OCI-M1 (cell line): ENCODE results near the gene CXCR6.
A peak's percentile ranks its signal among the peaks of the same experiment; 100 is the strongest.

Source experiments
- DNase-seq: peaks from one replicate; lab custom pipeline; 2025; lab: John Stamatoyannopoulos, UW

Gene CXCR6

DNA sequence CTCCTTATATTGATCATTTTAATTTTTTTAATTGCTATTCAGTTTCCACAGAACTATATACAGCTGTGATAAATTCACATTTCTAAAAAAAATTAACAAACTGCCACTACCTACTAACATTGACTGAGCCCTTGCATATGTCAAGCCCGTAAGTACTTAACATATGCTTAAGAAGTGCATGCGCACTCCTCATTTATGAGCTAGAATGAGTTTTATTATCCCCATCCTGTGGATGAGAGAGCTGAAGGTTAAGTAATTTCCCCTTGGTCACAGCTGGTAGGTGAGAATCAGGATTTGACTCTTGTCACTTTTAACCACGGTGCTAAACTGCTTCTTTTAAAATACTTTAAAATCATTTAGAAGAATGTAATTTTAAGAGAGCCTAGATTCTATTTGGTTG lies 25.9 kb downstream of the CXCR6 start:
- no peak for DNase-seq

DNA sequence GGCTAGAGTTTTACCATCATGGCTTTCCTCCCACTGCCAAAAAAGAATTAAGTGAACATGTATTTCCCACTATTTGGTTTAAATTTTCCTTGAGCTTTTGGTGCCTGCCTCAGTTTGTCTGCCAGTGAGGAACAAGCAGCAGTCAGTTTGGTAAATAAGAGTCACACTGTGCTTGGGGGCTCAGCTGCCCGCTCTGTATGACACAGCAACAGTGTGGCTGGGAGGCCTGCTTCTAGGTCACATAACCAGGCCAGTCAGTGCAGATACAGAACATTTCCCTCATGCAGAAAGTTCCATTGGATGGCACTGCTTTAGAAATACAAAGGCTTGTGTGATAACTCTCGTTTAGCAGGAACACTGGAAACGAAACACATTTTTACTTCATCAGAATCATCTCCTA lies 26.7 kb downstream of the CXCR6 start:
- no peak for DNase-seq

DNA sequence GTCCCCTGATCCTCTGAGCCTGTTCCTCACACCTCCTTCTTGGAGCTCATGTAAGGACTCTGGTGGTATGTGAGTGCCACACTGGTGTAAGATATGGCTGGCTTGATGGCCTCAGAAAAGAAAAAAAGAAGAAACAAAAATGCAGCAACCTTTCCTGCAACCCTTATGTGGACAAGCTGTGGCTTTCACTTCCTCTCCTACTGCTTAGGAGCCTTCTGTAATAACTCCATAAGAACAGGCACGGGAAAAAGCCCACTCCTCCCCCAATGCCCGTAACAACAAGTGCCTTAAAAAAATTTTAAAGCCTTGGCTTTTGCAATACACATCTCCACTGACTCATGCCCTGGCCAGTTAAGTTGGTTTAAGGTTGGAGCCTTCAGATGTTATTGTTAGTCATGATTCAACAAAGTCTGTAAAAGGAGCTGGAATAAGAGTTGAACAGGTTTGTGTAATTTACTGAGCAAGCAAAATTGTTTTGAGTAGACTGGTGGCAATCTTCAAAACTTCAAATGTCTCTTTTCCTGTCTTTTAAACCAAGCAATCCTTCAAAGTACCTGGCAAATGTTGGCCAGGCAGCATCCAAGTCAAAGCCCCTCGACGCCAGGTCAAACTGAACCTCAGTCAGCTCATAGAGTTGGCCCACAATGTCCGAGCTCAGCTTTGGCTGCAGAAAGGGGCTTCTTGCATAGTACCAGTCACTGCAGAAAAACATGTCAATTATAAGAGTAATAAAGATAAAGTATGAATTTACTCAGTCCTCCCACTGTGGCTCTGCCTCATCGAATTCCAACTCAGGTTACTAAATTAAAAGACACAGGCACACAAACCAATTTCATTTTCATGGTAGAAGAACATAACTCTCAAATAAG lies 29.5 kb downstream of the CXCR6 start:
- no peak for DNase-seq

DNA sequence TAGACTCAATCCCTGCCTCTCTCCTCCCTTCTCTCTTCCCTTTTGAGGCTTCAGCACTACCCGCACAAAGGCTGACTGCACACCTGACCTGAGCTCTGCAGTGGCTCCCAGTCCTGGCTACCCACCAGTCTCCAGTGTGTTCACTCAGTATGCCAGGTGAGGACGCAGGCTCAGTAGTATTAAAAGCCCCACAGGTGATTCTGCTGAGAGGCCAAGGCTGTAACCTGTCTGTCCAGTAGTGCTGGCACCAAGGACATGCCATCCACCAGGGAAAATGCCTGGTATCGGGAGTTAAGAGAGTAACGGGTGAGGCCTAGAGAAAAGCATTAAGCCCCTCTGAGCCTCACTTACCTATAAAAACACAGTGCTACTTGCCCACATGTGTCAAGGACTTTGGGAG lies 31.4 kb downstream of the CXCR6 start:
- DNase-seq: no peak

DNA sequence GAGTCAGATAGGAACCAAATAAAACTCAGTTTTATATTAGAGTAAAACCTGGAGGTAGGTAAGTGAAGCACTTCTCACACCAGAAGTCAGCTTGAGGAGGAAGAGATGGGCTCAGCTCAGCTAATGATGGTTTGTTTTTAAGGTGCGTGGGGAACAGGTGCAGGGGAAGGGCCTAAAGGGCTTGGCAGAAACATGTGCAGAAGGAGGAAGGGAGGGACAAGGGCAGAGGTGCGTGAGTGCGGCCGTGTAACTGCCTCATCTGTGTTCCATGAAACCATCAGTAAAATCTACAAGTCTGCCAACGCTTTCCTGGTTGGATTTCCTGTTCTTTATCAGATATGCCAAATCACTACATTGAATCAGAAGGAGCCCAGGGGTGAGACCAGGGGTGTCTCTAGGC lies 32.4 kb downstream of the CXCR6 start:
- no peak for DNase-seq

DNA sequence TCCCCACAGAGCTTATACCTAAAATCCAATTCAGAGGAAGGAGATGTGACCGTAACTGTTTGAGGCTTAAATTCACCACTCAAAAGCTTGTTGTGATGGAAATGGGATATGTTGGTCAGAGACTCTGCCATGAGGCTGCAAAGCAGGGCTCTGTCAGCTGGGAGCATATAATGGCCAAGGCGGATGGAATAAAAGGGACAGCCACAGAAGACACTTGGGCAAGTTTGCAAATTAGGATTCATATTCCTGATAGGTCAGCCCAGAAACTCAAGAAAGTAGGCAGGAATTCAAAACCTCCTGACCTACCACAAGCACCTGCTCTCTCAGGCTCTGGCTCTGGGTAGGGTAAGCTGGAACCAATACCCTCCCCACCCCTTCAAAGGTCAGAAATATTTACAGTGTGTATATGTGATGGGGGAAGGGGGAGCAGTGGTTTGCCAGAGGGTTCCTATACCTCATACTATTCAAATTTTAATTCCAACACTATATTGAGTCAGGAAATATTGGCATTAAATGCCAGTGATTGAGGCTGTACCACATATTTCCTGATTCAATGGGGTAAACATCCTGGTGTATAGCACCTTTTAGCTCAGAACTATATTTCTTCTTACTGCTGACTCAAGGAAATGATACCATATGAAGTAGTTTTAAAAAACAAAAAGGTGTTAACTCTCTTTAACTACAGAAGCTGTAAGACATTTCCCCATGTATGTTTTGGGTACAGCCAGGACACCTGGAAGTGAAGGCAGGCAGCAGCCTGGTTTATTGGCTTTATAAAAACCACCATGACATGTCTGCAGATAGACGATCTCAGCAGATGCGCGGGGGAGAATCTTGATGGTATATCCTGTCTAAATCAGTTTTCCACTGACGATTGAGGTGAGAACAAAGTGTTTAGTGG lies 33.2 kb downstream of the CXCR6 start:
- no peak for DNase-seq

DNA sequence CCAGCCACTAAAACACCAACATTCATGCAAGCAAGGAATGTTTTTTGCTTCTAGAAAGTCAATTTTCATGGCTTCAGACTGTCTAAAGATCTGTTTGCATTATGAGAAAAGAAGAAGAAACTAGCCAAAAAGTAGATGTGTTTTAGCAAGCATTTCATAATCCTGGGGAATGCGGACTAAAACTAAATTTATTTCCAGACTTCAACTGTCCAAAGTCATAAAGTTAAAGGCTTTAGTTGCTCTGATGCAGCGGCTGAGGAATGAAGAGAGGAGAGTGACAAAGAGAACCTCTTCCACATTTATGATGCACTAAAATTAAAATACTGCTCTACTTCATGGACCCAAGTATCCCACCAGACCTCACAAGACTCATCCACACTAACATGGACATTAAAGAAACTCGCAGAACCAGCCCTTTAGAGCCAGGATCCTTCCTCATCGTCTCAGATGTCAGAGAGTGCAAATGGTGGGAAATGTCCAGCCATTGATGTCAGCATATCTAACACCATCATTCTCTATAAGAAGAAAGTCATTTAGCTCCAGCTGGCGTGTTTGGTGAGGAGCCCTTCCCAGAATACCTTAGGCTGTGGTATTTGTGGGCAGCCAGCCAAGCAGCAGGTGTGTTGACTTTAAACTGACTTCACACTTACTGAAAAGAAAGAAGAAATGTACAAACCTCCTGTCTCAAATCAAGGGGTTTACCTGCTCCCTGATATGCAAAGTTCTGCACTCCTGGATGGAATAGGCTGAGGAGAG lies 34.9 kb downstream of the CXCR6 start:
- DNase-seq: no peak

DNA sequence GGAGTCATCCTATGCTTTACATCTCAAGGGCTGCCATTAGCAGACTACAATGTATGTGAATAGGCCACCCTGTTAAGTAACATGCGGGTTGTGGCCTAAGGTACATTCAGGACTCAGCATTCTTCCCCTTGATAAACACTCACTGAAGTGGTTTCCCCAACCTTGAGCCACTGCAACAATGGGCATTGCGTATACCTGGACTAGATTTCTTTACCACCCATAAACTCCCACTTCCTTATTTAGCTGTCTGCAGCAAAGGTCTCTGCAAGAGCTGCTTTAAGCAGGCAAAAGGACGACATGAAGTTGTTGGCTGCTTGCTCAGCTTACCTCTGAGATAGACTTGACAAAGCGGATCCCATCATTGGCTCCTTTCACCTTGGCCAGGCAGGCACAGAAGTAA lies 36.1 kb downstream of the CXCR6 start:
- no peak for DNase-seq

DNA sequence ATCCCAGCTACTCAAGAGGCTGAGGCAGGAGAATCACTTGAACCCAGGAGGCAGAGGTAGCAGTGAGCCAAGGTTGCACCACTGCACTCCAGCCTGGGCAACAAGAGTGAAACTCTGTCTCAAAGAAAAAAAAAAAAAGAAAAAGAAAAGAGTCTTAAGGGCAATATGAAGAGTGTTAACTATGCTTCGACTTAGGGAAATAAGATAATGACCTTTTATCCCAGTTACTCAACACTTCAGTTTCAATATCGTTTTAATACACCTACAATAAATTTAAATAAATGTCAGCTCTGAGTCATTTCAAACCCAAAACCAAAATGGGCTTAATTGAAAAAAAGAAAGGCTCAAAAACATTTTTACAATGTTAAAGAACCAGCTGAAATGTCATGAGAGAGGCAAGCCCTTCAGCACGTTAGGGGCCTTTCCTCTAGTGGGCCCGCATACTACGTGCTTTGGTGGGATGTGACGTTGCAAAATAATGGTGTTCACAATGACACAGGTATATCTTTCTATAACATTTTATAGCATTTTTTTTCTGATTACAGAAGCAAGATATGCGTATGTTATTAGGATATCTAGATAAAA lies 37.1 kb downstream of the CXCR6 start:
- DNase-seq: no peak

DNA sequence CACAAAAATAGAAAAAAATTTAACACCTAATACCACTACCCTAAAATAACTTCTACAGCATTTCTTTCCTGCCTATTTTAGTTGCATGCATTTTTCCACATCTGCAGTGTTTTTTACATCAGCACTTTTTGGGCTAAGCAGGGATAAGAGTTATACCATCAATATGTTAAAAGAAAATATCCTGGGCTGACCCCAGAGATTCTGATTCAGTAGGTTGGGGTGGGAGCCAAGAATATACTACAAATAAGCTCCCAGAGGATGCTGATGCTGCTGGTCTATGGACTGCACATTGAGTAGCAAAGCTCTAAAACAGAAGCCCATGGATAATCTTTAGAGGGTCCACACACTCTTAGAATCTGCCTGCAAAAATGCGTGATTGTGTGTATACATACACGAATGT lies 37.6 kb downstream of the CXCR6 start:
- DNase-seq: no peak

DNA sequence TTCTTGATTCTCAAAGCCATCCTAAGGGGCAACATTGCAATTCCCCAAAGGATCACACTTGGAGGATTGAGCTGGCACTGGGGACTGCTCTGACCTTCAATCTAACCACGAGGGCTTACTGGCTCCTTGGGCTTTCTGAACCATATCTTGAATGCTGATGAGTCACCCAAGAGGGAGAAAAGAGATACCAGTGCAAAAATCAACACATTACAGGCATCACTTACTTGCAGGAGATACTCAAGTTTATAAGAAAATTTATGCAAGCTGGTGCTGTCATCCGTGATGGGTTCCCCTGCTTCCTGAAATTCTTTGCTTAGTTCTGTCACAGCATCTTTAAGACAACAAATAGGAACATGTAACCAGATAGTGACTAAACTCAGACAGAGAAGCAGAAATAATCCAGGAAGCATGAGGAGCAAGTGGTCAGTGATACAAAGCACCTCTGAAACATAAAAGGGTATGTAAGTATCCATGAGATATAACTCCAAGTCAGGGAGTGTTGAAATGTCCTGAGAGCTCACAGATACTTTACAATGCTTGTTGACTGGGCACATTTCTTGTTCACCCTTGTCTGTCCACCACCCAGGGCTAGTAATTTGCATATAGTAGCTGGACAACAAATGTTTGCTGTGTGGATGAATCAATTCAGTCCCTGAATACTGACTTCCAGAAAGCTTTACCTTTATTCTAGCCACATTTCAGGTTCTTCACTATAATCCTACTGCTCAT lies 38.2 kb downstream of the CXCR6 start:
- DNase-seq: peak; percentile 17

DNA sequence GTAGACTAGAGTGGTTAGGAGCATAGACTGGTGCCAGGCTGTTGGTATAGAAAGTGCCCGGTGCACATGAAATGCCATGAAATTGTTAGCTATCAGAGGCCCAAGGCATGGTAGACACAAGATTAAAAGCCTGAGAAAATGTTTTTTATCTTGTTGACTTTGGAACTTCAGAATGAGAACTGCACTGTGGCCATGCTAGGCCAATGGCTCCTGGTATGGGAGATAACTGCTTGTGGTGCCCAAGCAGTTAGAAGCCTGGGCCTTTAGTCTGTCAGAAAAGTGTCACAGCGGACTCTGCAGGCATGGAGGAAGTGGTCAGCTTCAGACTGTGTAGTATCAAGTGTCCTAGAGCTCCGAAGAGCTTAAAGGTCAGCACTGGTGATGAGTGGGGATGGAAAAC lies 40.5 kb downstream of the CXCR6 start:
- no peak for DNase-seq

DNA sequence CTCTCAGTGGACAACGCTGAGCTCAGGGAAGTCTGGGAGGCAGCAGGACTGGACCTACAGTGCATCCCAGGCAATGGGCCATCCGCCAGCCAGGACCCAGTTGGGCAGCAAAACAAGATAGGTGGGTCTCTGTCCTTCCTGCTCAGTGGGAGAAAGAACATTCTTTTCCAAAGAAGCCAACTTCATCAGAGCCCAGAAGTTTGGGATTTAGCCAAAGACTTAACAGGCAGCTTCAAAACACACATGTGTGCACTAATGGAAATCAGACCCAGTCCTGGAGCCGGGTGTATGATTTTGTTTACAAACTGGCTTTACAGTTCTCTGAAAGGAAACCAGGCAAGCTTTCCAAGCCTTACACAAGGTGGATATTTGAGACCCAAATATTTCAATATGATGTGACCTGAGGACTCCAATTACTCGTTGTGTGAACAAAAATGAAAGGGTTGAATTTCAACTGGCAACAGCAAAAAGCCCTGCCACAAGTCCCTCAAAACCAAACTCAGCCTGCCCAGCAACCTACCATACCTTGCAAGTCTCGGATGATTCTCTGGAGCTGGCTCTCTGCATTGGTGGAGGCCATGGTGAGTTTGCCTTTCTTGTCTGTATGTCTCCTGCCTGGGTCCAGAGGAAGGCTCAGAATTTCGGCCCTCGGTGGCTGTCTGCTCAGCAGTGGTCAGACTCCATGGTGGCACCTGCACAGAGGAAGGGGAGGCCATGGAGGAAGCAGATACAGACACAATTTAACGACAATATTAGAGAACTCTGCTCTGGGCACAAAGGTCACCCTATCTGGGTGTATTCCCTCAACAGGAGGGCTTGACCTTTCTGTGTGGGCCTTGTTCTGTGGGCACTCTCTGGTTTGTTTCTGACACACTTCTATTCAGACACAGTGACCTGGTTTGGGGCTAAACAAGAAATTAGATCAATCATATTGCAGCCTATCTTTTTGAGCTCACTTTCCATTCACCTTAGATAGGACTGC lies 41.4 kb downstream of the CXCR6 start:
- DNase-seq: no peak

DNA sequence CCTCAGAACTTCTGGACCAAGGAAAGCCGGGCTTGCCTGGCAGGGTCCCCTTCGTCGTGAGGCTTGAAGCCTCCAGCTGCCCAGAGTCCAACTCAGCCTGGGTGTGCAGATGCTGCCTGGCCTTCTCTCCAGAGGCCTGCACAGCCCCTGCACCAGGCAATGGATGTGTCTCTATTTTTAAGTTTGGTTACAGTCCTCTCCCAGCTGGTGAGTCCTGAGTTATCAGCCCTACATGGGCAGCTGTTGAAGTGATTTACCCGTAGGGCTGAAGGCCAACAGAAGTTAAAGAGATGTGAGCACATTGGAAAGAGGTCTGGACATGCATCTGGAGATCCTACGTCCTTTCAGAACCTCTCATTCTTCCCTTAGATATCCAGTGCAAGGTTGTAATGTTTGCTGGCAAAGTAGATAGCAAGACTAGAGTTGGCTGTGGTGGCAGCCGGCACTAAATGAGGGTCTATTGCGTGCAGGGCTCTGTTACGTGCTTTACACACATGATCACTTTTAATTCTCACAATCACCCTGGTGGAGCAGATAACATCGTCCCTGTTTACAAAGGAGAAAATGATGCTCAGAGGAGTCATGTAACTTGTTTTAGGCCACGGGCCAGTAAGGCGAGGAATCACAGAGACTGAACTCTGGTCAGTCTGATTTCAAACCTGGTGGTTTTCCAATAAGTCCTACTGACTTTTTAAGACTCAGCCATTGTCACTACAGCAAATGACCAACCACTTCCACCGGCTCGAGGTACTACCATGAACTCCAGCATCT lies 42.5 kb downstream of the CXCR6 start:
- DNase-seq: no peak

DNA sequence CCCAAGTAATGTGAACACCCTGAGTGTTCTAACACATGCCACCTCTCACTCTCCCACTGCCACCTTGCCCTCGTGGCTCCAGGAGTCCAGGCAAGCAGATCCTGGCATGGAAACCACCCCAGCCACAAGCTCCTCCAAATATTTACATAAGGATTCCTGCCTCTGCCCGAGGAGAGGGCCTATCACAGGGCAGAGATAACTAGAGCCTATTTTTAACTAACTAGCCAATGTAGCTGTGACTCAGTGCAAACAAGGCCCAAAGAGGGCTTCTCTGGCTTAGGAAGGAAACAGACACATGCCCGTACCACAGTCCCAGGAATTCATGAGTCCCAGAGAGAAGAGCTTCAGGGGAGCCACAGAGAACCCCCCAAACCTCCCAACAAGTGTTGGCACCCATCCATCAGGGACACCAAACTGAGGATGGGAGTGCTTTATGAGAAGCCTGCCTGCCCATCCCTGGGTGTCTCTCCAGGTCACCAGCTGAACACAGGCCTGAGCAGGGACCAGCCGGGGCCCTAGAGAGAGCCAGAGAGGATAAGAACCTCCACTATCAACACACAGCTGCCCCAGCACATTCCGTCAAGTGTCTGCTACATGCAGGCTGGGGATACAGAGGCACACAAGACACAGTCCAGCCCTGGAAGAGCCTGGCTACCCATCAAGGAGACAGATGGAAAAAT lies 43.2 kb downstream of the CXCR6 start:
- DNase-seq: no peak

DNA sequence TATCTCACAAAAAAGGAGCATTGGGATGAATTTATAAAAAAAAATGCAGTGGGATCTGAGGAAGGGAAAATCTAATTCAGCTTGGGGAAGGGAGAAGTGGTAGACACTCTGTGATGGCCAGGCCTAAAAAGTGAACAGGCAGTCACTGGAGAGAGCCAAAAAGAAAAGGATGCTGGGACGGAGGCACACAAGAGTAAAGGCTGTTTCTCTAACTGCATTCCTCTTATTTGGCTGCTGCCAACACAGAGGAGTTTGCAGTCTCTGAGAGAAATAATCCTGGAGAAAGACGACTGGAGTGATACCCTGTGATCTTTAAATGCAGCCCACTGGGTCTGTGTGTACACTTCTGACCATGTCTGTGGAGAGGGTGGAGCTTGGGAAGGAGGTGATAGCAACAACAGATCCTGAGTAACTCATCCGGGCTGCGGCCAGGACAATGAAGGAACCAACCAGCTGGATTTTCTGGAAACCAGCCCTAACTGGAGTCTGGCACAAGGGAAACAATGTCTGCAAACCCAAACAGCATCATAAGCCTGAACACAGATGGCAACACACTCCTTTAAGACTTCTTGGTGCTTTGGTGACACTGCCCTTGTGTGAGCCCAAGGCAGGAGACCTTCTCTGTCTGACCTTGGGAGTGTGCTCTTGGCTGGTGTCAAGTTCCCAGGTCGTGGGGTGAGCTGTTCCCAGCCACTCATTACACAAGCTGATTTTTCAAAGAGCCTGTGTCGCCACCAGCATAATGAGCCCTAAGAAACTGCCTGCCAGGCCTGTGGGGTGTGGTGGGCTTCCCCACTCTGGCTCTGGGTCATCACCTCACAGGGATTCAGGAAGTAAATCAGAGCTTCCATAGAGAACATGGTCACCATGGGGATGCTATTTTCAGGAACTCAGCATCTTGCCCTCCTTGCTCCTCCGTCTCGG lies 44.4 kb downstream of the CXCR6 start:
- DNase-seq: no peak

DNA sequence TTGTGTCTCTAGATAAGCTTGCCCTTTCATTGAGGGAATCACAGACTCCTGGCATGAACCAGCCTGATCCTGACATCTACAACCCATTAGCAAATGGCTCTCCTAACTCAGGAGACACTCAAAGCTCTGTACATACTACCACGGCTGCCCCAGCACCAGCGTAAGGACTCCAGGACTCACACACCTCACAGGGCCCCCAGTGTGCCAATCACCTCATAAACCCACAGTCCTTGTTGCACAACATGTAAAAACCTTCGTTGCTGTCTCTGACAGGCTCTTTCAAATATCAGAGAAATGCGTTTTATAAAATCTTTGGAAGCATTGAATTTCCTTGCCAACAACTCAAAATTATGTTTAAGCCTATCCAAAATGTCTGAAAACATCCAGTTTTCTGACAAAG lies 45.1 kb downstream of the CXCR6 start:
- no peak for DNase-seq

DNA sequence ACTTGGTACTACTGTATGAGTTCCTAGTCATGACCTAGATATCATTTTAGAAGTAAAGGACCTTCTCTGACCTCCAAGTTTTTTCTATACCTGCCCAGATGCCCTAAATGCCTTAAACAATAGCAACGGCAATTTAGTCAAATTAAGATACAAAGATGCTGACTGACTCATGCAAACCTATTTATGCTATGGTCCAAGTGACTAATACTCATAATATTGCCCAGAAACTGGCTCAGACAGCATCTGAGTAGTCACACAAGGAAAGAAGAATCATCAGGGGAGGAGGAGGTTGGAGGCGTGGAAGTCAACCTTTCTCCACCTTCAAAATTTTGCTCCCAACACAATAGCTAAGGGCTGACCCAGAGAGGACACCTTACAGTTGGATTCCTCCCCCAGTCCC lies 45.5 kb downstream of the CXCR6 start:
- no peak for DNase-seq
